HL-60 (cell line): Measurements from ENCODE around the gene NUP43.

Experiments
- DNase-seq, 2 experiments: peaks; one replicate each; pipeline ENCODE4 v3.0.0-alpha.2; 2010 to 2020; ENCODE audit warnings: low read depth in 1 of 2, low spot score in 1 of 2
- H3K27ac ChIP-seq: fragments of 250-450 bp; sonication (Bioruptor Pico); replicated peaks from 2 replicates; pipeline ENCODE4 v1.5.1; 2020; ENCODE audit warnings: mild to moderate bottlenecking, moderate library complexity
- H3K27me3 ChIP-seq: fragments of 250-450 bp; sonication (Bioruptor Pico); 2 replicates; pipeline ENCODE4 v1.5.1; 2021; ENCODE audit warnings: mild to moderate bottlenecking, moderate library complexity; ENCODE audit not compliant: insufficient read depth, poor library complexity, severe bottlenecking
- H3K4me3 ChIP-seq: replicated peaks from 2 replicates; pipeline ENCODE4 v1.5.1; 2011; ENCODE audit warnings: mild to moderate bottlenecking, control low read depth, low read length; ENCODE audit not compliant: insufficient read depth
- GABPA ChIP-seq: IDR thresholded peaks from 2 replicates; pipeline ENCODE4 v1.6.1; 2012; ENCODE audit warnings: low read depth
- POLR2AphosphoS5 ChIP-seq: IDR thresholded peaks from 2 replicates; pipeline ENCODE4 v1.6.1; 2012; ENCODE audit warnings: low read depth
- SPI1 ChIP-seq: IDR thresholded peaks from 2 replicates; pipeline ENCODE4 v1.6.1; 2012; ENCODE audit warnings: low read depth, mild to moderate bottlenecking, borderline replicate concordance
- TF ChIP-seq, protein P1 (sequence below): IDR thresholded peaks from 2 replicates; pipeline ENCODE4 v1.6.1; 2012; ENCODE audit warnings: low read depth; ENCODE audit not compliant: insufficient replicate concordance
- TF ChIP-seq, protein P2 (sequence below): IDR thresholded peaks from one replicate; pipeline ENCODE4 v1.5.1; 2011; ENCODE audit warnings: low read length, control low read depth, inconsistent platforms; ENCODE audit not compliant: insufficient read depth

NUP43 gene

DNA sequence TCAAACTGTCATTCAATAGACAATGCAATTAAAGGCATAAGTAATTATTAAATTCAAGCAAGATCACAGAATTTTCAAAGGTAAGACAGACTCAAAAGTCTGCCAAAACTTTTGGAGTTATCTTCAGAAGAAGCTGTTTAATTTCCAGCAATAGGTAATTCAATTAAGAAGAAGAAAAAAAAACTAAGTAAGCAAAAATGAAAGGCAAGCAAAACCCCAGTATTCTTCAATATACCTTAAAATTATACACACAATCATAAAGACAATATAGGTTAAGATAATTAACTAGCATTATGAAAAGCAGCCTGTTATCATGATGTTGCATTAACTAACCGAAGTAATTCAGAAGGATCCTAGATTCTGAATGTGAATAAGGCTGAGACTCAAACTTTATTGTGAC is 31.9 kb downstream of the NUP43 start:
- no peak overlapping the region for H3K27ac ChIP-seq
- TF ChIP-seq, protein P1, sequence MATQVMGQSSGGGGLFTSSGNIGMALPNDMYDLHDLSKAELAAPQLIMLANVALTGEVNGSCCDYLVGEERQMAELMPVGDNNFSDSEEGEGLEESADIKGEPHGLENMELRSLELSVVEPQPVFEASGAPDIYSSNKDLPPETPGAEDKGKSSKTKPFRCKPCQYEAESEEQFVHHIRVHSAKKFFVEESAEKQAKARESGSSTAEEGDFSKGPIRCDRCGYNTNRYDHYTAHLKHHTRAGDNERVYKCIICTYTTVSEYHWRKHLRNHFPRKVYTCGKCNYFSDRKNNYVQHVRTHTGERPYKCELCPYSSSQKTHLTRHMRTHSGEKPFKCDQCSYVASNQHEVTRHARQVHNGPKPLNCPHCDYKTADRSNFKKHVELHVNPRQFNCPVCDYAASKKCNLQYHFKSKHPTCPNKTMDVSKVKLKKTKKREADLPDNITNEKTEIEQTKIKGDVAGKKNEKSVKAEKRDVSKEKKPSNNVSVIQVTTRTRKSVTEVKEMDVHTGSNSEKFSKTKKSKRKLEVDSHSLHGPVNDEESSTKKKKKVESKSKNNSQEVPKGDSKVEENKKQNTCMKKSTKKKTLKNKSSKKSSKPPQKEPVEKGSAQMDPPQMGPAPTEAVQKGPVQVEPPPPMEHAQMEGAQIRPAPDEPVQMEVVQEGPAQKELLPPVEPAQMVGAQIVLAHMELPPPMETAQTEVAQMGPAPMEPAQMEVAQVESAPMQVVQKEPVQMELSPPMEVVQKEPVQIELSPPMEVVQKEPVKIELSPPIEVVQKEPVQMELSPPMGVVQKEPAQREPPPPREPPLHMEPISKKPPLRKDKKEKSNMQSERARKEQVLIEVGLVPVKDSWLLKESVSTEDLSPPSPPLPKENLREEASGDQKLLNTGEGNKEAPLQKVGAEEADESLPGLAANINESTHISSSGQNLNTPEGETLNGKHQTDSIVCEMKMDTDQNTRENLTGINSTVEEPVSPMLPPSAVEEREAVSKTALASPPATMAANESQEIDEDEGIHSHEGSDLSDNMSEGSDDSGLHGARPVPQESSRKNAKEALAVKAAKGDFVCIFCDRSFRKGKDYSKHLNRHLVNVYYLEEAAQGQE, result no peak
- no peak for TF ChIP-seq POLR2AphosphoS5
- TF ChIP-seq, protein P2, sequence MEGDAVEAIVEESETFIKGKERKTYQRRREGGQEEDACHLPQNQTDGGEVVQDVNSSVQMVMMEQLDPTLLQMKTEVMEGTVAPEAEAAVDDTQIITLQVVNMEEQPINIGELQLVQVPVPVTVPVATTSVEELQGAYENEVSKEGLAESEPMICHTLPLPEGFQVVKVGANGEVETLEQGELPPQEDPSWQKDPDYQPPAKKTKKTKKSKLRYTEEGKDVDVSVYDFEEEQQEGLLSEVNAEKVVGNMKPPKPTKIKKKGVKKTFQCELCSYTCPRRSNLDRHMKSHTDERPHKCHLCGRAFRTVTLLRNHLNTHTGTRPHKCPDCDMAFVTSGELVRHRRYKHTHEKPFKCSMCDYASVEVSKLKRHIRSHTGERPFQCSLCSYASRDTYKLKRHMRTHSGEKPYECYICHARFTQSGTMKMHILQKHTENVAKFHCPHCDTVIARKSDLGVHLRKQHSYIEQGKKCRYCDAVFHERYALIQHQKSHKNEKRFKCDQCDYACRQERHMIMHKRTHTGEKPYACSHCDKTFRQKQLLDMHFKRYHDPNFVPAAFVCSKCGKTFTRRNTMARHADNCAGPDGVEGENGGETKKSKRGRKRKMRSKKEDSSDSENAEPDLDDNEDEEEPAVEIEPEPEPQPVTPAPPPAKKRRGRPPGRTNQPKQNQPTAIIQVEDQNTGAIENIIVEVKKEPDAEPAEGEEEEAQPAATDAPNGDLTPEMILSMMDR, result no peak
- no peak for TF ChIP-seq SPI1
- no peak for TF ChIP-seq GABPA
- H3K4me3 ChIP-seq, result no peak overlapping the region
- H3K27me3 ChIP-seq, result no peaks in the 10 kb centered on the region
- DNase-seq, result no peak

GRCh38 chr6:149711711-149712110 is 34.6 kb downstream of the NUP43 start:
- H3K4me3 ChIP-seq, result no peak overlapping the region
- DNase-seq, result no peak
- TF ChIP-seq GABPA (no peak), SPI1 (no peak), POLR2AphosphoS5 (no peak)
- TF ChIP-seq, protein P2, result no peak
- TF ChIP-seq, protein P1, result no peak
- H3K27me3 ChIP-seq, result no peaks in the 10 kb centered on the region
- H3K27ac ChIP-seq, result no peak overlapping the region

DNA sequence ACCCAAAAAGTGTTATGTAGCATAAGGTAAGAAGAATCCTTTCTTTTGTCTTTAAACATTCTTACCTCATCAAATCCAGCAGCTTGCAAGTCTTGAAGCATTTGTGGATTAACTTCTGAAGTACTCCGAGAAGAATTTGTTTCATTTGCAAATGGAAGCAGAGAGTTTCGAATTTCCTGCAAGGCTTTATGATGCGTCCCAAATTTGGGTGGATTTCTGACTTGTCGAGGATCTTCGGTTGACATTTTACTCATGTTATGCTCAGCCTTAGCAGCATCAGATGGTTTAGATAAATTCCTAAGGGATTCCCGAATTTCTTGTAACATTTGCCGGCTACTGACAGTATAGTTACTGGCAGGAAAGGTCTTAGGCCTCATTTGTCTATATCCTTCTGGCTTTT is 44.6 kb downstream of the NUP43 start:
- TF ChIP-seq GABPA, result no peak
- no peak for TF ChIP-seq SPI1
- TF ChIP-seq, protein P2, result no peak
- no peak for TF ChIP-seq POLR2AphosphoS5
- TF ChIP-seq, protein P1, result no peak
- Histone ChIP-seq H3K27ac (no peak overlapping the region), H3K27me3 (no peaks in the 10 kb centered on the region), H3K4me3 (no peak overlapping the region)
- no peak for DNase-seq
